Measurements from ENCODE around the gene BTBD9. TPM values are rescaled to one million over a fixed set of nuclear protein-coding genes. Genes with fewer than 3 reads are reported as not detected.

The BTBD9 gene
- total RNA-seq, 1 donor from 2014 or later, result 18.1 TPM

GRCh38 chr6:38156818-38157565 is 482.7 kb downstream of the BTBD9 start:
- intact Hi-C loops (cut with micrococcal nuclease), result no loop called here
- ATAC-seq (no peak), DNase-seq (no peak)

- DNase-seq (no peak), ATAC-seq (no peak)
- intact Hi-C loops (cut with micrococcal nuclease), result no loop called here
These were observed 484.0 kb downstream of the BTBD9 start for GRCh38 chr6:38155621-38156204.

GRCh38 chr6:38155144-38155543 is 484.6 kb downstream of the BTBD9 start:
- ATAC-seq (peak; percentile 20), DNase-seq (no peak)
- intact Hi-C loops (cut with micrococcal nuclease), result no loop called here

- intact Hi-C loops (cut with micrococcal nuclease), result no loop called here
- DNase-seq (no peak), ATAC-seq (no peak)
These were observed 485.0 kb downstream of the BTBD9 start for GRCh38 chr6:38154731-38155130.

GRCh38 chr6:38153798-38154345 is 485.9 kb downstream of the BTBD9 start:
- intact Hi-C loops (cut with micrococcal nuclease), result no loop called here
- no peak for ATAC-seq

GRCh38 chr6:38153076-38153797 is 486.5 kb downstream of the BTBD9 start:
- no peak for ATAC-seq
- no peak for DNase-seq
- intact Hi-C loops (cut with micrococcal nuclease), result no loop called here

More at GRCh38 chr6:38153798-38154345, 485.9 kb downstream of the BTBD9 start:
- no peak for DNase-seq

GRCh38 chr6:38152620-38153019 is 487.1 kb downstream of the BTBD9 start:
- DNase-seq (no peak), ATAC-seq (no peak)
- intact Hi-C loops (cut with micrococcal nuclease), result no loop called here

- no peak for DNase-seq
- intact Hi-C loops (cut with micrococcal nuclease), result no loop called here
- no peak for ATAC-seq
These were observed 487.9 kb downstream of the BTBD9 start for GRCh38 chr6:38151580-38152500.

GRCh38 chr6:38150681-38151296 is 488.9 kb downstream of the BTBD9 start:
- ATAC-seq (no peak), DNase-seq (no peak)
- intact Hi-C loops (cut with micrococcal nuclease), result no loop called here

- ATAC-seq (no peak), DNase-seq (no peak)
- intact Hi-C loops (cut with micrococcal nuclease), result no loop called here
These were observed 489.7 kb downstream of the BTBD9 start for GRCh38 chr6:38150021-38150420.

- ATAC-seq, result peak; percentile 13
- no peak for DNase-seq
- intact Hi-C loops (cut with micrococcal nuclease), result no loop called here
These were observed 490.2 kb downstream of the BTBD9 start for GRCh38 chr6:38149531-38149930.

GRCh38 chr6:38148606-38149005 is 491.1 kb downstream of the BTBD9 start:
- no peak for DNase-seq
- intact Hi-C loops (cut with micrococcal nuclease), result no loop called here
- no peak for ATAC-seq

GRCh38 chr6:38146734-38147027 is 493.0 kb downstream of the BTBD9 start:
- DNase-seq, result no peak
- ATAC-seq, result no peak
- intact Hi-C loops (cut with micrococcal nuclease), result no loop called here

GRCh38 chr6:38146021-38146733 is 493.6 kb downstream of the BTBD9 start:
- intact Hi-C loops (cut with micrococcal nuclease), result no loop called here
- no peak for ATAC-seq

GRCh38 chr6:38144365-38144945 is 495.3 kb downstream of the BTBD9 start:
- intact Hi-C loops (cut with micrococcal nuclease), result no loop called here
- ATAC-seq (no peak), DNase-seq (no peak)

More at GRCh38 chr6:38146021-38146733, 493.6 kb downstream of the BTBD9 start:
- DNase-seq, result no peak

GRCh38 chr6:38143191-38144150 is 496.3 kb downstream of the BTBD9 start:
- no peak for DNase-seq
- intact Hi-C loops (cut with micrococcal nuclease), result no loop called here
- peak; percentile 54 for ATAC-seq
